ENCODE measurements around the gene PSMA6. TPM values are rescaled to one million over a fixed set of nuclear protein-coding genes. Genes with fewer than 3 reads are reported as not detected.

Gene PSMA6
- total and polyA plus RNA-seq, 2 of the 8 experiments (the other 6 are each of a cell fraction or from before 2014, with no cell fraction given) = 180 to 238 TPM

- TF ChIP-seq, protein P1, sequence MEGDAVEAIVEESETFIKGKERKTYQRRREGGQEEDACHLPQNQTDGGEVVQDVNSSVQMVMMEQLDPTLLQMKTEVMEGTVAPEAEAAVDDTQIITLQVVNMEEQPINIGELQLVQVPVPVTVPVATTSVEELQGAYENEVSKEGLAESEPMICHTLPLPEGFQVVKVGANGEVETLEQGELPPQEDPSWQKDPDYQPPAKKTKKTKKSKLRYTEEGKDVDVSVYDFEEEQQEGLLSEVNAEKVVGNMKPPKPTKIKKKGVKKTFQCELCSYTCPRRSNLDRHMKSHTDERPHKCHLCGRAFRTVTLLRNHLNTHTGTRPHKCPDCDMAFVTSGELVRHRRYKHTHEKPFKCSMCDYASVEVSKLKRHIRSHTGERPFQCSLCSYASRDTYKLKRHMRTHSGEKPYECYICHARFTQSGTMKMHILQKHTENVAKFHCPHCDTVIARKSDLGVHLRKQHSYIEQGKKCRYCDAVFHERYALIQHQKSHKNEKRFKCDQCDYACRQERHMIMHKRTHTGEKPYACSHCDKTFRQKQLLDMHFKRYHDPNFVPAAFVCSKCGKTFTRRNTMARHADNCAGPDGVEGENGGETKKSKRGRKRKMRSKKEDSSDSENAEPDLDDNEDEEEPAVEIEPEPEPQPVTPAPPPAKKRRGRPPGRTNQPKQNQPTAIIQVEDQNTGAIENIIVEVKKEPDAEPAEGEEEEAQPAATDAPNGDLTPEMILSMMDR (IDR thresholded peaks at IDR 0.05; ENCODE audit: control extremely low read depth in 1 of 3, insufficient read depth in 1 of 3, low read depth in 1 of 3, low read length in 3 of 3) = no peak
- TF ChIP-seq JUN (IDR thresholded peaks at IDR 0.05; ENCODE audit: low read depth, low read length) (no peak), RXRA (IDR thresholded peaks at IDR 0.05; ENCODE audit: insufficient read depth, low read depth, low read length) (no peak), ZNF274 (IDR thresholded peaks at IDR 0.05; ENCODE audit: borderline replicate concordance, extremely low read depth, low read length) (no peak), PHF8 (conservative IDR thresholded peaks at IDR 0.05; ENCODE audit: low read depth, low read length) (no peak), CHD2 (IDR thresholded peaks at IDR 0.05; ENCODE audit: low read length) (no peak), TEAD4 (IDR thresholded peaks at IDR 0.05; ENCODE audit: low read depth, low read length) (no peak), NRF1 (IDR thresholded peaks at IDR 0.05; ENCODE audit: low read depth, low read length) (no peak), SAP30 (IDR thresholded peaks at IDR 0.05; ENCODE audit: insufficient read depth, insufficient replicate concordance, low read length) (no peak), MAX (IDR thresholded peaks at IDR 0.05) (no peak), CHD1 (IDR thresholded peaks at IDR 0.05; ENCODE audit: low read depth, low read length) (no peak), RNF2 (IDR thresholded peaks at IDR 0.05; ENCODE audit: borderline replicate concordance, low read depth, low read length, missing control alignments, poor library complexity, severe bottlenecking) (no peak), KDM5A (IDR thresholded peaks at IDR 0.05; ENCODE audit: low read length) (no peak), POLR2AphosphoS5 (IDR thresholded peaks at IDR 0.05; ENCODE audit: low read depth, low read length) (no peak)
These were observed 23.2 kb upstream of the PSMA6 start (continued) for GRCh38 chr14:35268946-35269345.
